PFSK-1 (cell line): ENCODE measurements around the gene TLR3.

ENCODE experiments used
- FOXP2 ChIP-seq: optimal IDR thresholded peaks from 2 replicates; pipeline ENCODE3; 2011; ENCODE audit warnings: borderline replicate concordance, control low read depth, inconsistent platforms; ENCODE audit not compliant: insufficient read depth; ENCODE audit errors: extremely low read length, extremely low read depth
- POLR2AphosphoS5 ChIP-seq: IDR thresholded peaks from 2 replicates; pipeline ENCODE4 v1.6.1; 2012; ENCODE audit warnings: low read depth, mild to moderate bottlenecking, control low read depth, low read length, moderate library complexity
- SIN3A ChIP-seq: IDR thresholded peaks from 2 replicates; pipeline ENCODE4 v1.6.1; 2012; ENCODE audit warnings: mild to moderate bottlenecking, low read length, moderate library complexity, borderline replicate concordance; ENCODE audit not compliant: insufficient read depth
- TAF1 ChIP-seq: IDR thresholded peaks from 2 replicates; pipeline ENCODE4 v1.6.1; 2012; ENCODE audit warnings: low read length, control low read depth, borderline replicate concordance; ENCODE audit not compliant: insufficient read depth
- TF ChIP-seq, protein P1 (sequence below), 2 experiments: IDR thresholded peaks; 2 replicates each; pipeline versions ENCODE4 v1.6.1 to v1.8.0; 2011 to 2012; ENCODE audit warnings: low read depth in 2 of 2, low read length in 2 of 2, control low read depth in 1 of 2, inconsistent platforms in 1 of 2, mild to moderate bottlenecking in 1 of 2, moderate library complexity in 1 of 2; ENCODE audit not compliant: insufficient read depth in 1 of 2

TLR3 gene

DNA sequence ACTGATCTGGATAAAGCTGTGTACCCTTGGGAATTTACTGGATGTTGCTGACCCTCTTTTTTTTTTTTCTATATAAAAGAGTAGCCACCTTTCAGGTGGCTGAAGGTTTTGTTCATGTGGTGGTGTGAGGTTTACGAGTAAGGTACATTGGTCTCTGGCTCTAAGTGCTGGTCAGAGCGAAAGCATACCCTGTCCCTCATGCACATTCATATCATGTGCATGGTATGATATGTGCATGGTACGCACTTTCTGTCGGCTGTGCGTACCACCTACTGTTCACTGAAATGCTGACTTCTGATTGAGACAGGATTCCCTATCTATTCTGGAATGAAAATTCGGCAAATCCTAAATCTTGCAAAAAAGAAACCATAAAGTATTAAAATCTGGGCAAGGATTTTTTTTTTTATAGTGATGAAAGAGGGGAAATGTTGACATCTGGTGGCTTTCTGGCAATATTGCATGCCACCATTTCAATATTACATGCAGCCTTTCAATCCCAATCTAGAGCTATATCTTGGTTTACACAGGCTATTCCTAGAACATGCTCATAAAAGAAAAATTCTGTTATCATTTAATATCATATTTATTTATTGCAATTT is 68.3 kb downstream of the TLR3 start:
- no peak for TF ChIP-seq SIN3A
- no peak for TF ChIP-seq TAF1
- TF ChIP-seq FOXP2, result no peak
- TF ChIP-seq POLR2AphosphoS5, result no peak
- TF ChIP-seq, protein P1, sequence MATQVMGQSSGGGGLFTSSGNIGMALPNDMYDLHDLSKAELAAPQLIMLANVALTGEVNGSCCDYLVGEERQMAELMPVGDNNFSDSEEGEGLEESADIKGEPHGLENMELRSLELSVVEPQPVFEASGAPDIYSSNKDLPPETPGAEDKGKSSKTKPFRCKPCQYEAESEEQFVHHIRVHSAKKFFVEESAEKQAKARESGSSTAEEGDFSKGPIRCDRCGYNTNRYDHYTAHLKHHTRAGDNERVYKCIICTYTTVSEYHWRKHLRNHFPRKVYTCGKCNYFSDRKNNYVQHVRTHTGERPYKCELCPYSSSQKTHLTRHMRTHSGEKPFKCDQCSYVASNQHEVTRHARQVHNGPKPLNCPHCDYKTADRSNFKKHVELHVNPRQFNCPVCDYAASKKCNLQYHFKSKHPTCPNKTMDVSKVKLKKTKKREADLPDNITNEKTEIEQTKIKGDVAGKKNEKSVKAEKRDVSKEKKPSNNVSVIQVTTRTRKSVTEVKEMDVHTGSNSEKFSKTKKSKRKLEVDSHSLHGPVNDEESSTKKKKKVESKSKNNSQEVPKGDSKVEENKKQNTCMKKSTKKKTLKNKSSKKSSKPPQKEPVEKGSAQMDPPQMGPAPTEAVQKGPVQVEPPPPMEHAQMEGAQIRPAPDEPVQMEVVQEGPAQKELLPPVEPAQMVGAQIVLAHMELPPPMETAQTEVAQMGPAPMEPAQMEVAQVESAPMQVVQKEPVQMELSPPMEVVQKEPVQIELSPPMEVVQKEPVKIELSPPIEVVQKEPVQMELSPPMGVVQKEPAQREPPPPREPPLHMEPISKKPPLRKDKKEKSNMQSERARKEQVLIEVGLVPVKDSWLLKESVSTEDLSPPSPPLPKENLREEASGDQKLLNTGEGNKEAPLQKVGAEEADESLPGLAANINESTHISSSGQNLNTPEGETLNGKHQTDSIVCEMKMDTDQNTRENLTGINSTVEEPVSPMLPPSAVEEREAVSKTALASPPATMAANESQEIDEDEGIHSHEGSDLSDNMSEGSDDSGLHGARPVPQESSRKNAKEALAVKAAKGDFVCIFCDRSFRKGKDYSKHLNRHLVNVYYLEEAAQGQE (IDR thresholded peaks at IDR 0.05; ENCODE audit: insufficient read depth in 1 of 2, low read depth in 2 of 2, low read length in 2 of 2), result no peak
